Measurements from ENCODE around the gene NFIA.

The NFIA gene

GRCh38 chr1:61387829-61388228 is 305.5 kb downstream of the NFIA start:
- no peaks in the 10 kb centered on the region for H3K79me2 ChIP-seq (ENCODE audit: insufficient read depth, low read length)
- no peak overlapping the region for H2AFZ ChIP-seq (ENCODE audit: low read length)
- H3K9me3 ChIP-seq (ENCODE audit: insufficient read depth, low read depth, low read length): peaks cover 3% of the 10 kb centered on the region; the same call in 1 of the 2 replicates
- no peaks in the 10 kb centered on the region for H3K36me3 ChIP-seq (ENCODE audit: insufficient read depth, low read length)
- no peaks in the 10 kb centered on the region for H4K20me1 ChIP-seq (ENCODE audit: insufficient read depth, low read length, poor library complexity, severe bottlenecking)
- H3F3A ChIP-seq (ENCODE audit: low read depth): no peaks in the 10 kb centered on the region
- no peaks in the 10 kb centered on the region for H3K9me2 ChIP-seq (replicated peaks; ENCODE audit: low read depth, low read length)
- no peak overlapping the region for H3K9ac ChIP-seq (ENCODE audit: low read depth, low read length, poor library complexity, severe bottlenecking)
- no peaks in the 10 kb centered on the region for H3K27me3 ChIP-seq (ENCODE audit: insufficient read depth, low read length, poor library complexity, severe bottlenecking)
- no peak overlapping the region for H3K4me3 ChIP-seq (ENCODE audit: low read length, poor library complexity, severe bottlenecking)
- no peak overlapping the region for H3K4me2 ChIP-seq (ENCODE audit: low read depth, low read length, poor library complexity, severe bottlenecking)
- no peak for TF ChIP-seq EZH2phosphoT487 (IDR thresholded peaks at IDR 0.05; ENCODE audit: borderline replicate concordance)
- TF ChIP-seq, protein P1, sequence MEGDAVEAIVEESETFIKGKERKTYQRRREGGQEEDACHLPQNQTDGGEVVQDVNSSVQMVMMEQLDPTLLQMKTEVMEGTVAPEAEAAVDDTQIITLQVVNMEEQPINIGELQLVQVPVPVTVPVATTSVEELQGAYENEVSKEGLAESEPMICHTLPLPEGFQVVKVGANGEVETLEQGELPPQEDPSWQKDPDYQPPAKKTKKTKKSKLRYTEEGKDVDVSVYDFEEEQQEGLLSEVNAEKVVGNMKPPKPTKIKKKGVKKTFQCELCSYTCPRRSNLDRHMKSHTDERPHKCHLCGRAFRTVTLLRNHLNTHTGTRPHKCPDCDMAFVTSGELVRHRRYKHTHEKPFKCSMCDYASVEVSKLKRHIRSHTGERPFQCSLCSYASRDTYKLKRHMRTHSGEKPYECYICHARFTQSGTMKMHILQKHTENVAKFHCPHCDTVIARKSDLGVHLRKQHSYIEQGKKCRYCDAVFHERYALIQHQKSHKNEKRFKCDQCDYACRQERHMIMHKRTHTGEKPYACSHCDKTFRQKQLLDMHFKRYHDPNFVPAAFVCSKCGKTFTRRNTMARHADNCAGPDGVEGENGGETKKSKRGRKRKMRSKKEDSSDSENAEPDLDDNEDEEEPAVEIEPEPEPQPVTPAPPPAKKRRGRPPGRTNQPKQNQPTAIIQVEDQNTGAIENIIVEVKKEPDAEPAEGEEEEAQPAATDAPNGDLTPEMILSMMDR (conservative IDR thresholded peaks at IDR 0.05; ENCODE audit: low read length): no peak
- H3K4me1 ChIP-seq (ENCODE audit: insufficient read depth, low read length, poor library complexity, severe bottlenecking): peaks cover 10% of the 10 kb centered on the region

GRCh38 chr1:61388566-61388965 is 306.2 kb downstream of the NFIA start:
- Histone ChIP-seq H3K9me2 (replicated peaks; ENCODE audit: low read depth, low read length) (no peaks in the 10 kb centered on the region), H3K9ac (ENCODE audit: low read depth, low read length, poor library complexity, severe bottlenecking) (no peak overlapping the region), H3F3A (ENCODE audit: low read depth) (no peaks in the 10 kb centered on the region), H3K4me1 (ENCODE audit: insufficient read depth, low read length, poor library complexity, severe bottlenecking) (peaks cover 10% of the 10 kb centered on the region), H3K9me3 (ENCODE audit: insufficient read depth, low read depth, low read length) (peaks cover 3% of the 10 kb centered on the region; the same call in 1 of the 2 replicates), H3K4me2 (ENCODE audit: low read depth, low read length, poor library complexity, severe bottlenecking) (no peak overlapping the region), H4K20me1 (ENCODE audit: insufficient read depth, low read length, poor library complexity, severe bottlenecking) (no peaks in the 10 kb centered on the region), H3K79me2 (ENCODE audit: insufficient read depth, low read length) (no peaks in the 10 kb centered on the region), H3K36me3 (ENCODE audit: insufficient read depth, low read length) (no peaks in the 10 kb centered on the region), H2AFZ (ENCODE audit: low read length) (no peak overlapping the region), H3K4me3 (ENCODE audit: low read length, poor library complexity, severe bottlenecking) (no peak overlapping the region), H3K27me3 (ENCODE audit: insufficient read depth, low read length, poor library complexity, severe bottlenecking) (no peaks in the 10 kb centered on the region)
- TF ChIP-seq, protein P1 (conservative IDR thresholded peaks at IDR 0.05; ENCODE audit: low read length): no peak
- TF ChIP-seq EZH2phosphoT487 (IDR thresholded peaks at IDR 0.05; ENCODE audit: borderline replicate concordance): no peak

GRCh38 chr1:61389194-61389925 is 307.0 kb downstream of the NFIA start:
- Histone ChIP-seq H3K27me3 (ENCODE audit: insufficient read depth, low read length, poor library complexity, severe bottlenecking) (no peaks in the 10 kb centered on the region), H3K79me2 (ENCODE audit: insufficient read depth, low read length) (no peaks in the 10 kb centered on the region), H3F3A (ENCODE audit: low read depth) (no peaks in the 10 kb centered on the region), H3K9me3 (ENCODE audit: insufficient read depth, low read depth, low read length) (peaks cover 3% of the 10 kb centered on the region; the same call in 1 of the 2 replicates), H4K20me1 (ENCODE audit: insufficient read depth, low read length, poor library complexity, severe bottlenecking) (no peaks in the 10 kb centered on the region), H3K4me1 (ENCODE audit: insufficient read depth, low read length, poor library complexity, severe bottlenecking) (peaks cover 10% of the 10 kb centered on the region), H3K36me3 (ENCODE audit: insufficient read depth, low read length) (no peaks in the 10 kb centered on the region), H3K4me3 (ENCODE audit: low read length, poor library complexity, severe bottlenecking) (no peak overlapping the region), H3K4me2 (ENCODE audit: low read depth, low read length, poor library complexity, severe bottlenecking) (no peak overlapping the region), H2AFZ (ENCODE audit: low read length) (no peak overlapping the region), H3K9ac (ENCODE audit: low read depth, low read length, poor library complexity, severe bottlenecking) (no peak overlapping the region), H3K9me2 (replicated peaks; ENCODE audit: low read depth, low read length) (no peaks in the 10 kb centered on the region)
- TF ChIP-seq EZH2phosphoT487 (IDR thresholded peaks at IDR 0.05; ENCODE audit: borderline replicate concordance): no peak
- TF ChIP-seq, protein P1 (conservative IDR thresholded peaks at IDR 0.05; ENCODE audit: low read length): no peak

Measured in Loucy (cell line).